Measurements from ENCODE around the gene G0S2. TPM values are rescaled to one million over a fixed set of nuclear protein-coding genes. Genes with fewer than 3 reads are reported as not detected.

Gene G0S2
- total RNA-seq, 4 donors from 2014 or later, result 60.8 to 1,224 (median 333) TPM

DNA sequence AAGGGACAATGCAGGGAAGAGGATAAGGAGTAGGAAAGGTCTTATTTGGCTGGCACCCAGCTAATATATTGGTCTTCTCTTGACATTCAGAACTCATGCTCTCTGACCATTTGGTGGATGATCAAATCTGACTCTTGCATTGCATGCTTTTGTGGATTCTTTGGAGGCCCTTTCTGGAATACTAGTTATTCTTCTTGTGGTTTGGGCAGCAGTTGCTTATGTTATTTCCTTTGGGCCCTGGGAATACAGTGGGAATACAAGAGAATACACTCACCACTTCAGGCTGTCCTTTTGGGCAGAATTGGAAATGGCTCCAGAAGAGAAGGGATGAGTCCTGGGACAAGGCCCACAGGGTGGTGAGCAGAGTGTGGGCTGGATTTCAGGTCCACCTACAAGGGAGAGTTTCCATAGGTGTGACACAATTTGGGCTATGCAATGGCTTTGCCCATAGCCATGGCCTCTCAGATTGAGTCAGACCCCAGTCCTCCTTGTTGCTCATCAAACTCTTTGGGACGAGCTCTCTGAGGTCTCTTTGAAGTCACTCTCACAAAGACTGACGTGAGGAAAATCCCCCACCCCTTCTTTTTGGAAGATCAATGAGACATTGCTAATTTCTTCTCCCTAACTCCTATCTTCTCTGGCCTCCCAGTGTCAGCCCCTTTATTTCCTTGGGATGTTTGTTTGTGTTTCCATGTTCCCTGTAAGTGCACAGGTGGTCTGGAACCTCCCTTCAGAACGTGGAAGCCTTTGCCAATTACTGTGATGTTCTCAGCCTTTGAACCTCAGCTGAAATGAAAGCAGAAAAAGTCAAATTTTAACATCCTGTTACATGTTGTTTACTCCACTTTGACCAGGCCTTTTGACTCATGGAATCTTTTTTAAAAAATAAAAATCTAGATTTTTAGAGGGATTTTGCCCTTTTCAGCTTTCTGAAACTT lies 48.8 kb downstream of the G0S2 start:
- Histone ChIP-seq H3K4me3 (no peak overlapping the region), H3K27ac (peak overlapping the region in 2 of 4 donors; percentile 32 to 61), H3K36me3 (no peaks in the 10 kb centered on the region), H3K9me3 (no peaks in the 10 kb centered on the region), H3K27me3 (no peaks in the 10 kb centered on the region), H3K4me1 (peaks cover 0 to 27% (median 0%) of the 10 kb centered on the region in 4 donors)
- no peak for TF ChIP-seq POLR2A (IDR thresholded peaks at IDR 0.05)
- TF ChIP-seq EP300 (IDR thresholded peaks at IDR 0.05), result no peak
- no peak for TF ChIP-seq CTCF (IDR thresholded peaks at IDR 0.05)
- no peak for DNase-seq (ENCODE audit: low spot score in 2 of 2)
- 54 to 56% methylated on average over 3 of the region's 3 CpGs for WGBS, 2 donors

Other genes with a start within 250 kb of the G0S2 start
- 1 to 10 TPM in 1 of 4 donors, under 1 TPM in 1, not detected in 2; 0.21 to 4.9 TPM for gene CAMK1G, start 91.7 kb upstream of the G0S2 start, total RNA-seq
- 10 to 100 TPM in 1 of 4 donors, 1 to 10 TPM in 3; 2.5 to 22.8 (median 4.2) TPM for gene LAMB3, start 23.0 kb upstream of the G0S2 start, total RNA-seq
- 10 to 100 TPM in 3 of 4 donors, 1 to 10 TPM in 1; 7.1 to 92.2 (median 19.7) TPM for gene HSD11B1, start 29.4 kb downstream of the G0S2 start, total RNA-seq
- gene TRAF3IP3, start 80.6 kb downstream of the G0S2 start, total RNA-seq, result 1 to 10 TPM in 3 of 4 donors, under 1 TPM in 1; 0.87 to 8.0 (median 2.3) TPM
- 1 to 10 TPM; 1.5 to 3.0 (median 2.2) TPM for gene C1orf74, start 109.1 kb downstream of the G0S2 start, total RNA-seq
- 1 to 10 TPM in 3 of 4 donors, under 1 TPM in 1; 0.42 to 1.8 (median 1.4) TPM for gene IRF6, start 130.7 kb downstream of the G0S2 start, total RNA-seq
- gene UTP25, start 152.6 kb downstream of the G0S2 start, total RNA-seq, result 1 to 10 TPM; 5.7 to 7.5 (median 6.8) TPM